GM18511 (cell line): ENCODE measurements around the gene ABL1.

Experiments used
- ATAC-seq: cut with Tn5 transposase; IDR thresholded peaks from one replicate; pipeline ENCODE4 v1.9.1; 2021; ENCODE audit warnings: mild to moderate bottlenecking, moderate library complexity; ENCODE audit not compliant: unreplicated experiment

ABL1 gene

GRCh38 chr9:130824643-130825350 is 10.3 kb upstream of the ABL1 start:
- ATAC-seq, result no peak

GRCh38 chr9:130825351-130825651 is 9.8 kb upstream of the ABL1 start:
- ATAC-seq, result no peak

- no peak for ATAC-seq
These were observed 9.2 kb upstream of the ABL1 start for GRCh38 chr9:130825809-130826208.

GRCh38 chr9:130829762-130830161 is 5.3 kb upstream of the ABL1 start:
- ATAC-seq, result no peak

- no peak for ATAC-seq
These were observed 4.8 kb upstream of the ABL1 start for GRCh38 chr9:130830231-130830760.

GRCh38 chr9:130831077-130831476 is 4.0 kb upstream of the ABL1 start:
- no peak for ATAC-seq

- ATAC-seq, result no peak
These were observed 1.7 kb upstream of the ABL1 start for GRCh38 chr9:130833031-130833990.

- peak; percentile 39 for ATAC-seq
These were observed 616 bp downstream of the ABL1 start for GRCh38 chr9:130835441-130836298.

GRCh38 chr9:130837002-130837511 is 2.0 kb downstream of the ABL1 start:
- ATAC-seq, result no peak

- ATAC-seq, result no peak
These were observed 2.6 kb downstream of the ABL1 start for GRCh38 chr9:130837643-130838042.

- ATAC-seq, result no peak
These were observed 4.4 kb downstream of the ABL1 start for GRCh38 chr9:130839132-130840111.

GRCh38 chr9:130842545-130842944 is 7.5 kb downstream of the ABL1 start:
- no peak for ATAC-seq

- ATAC-seq, result no peak
These were observed 8.2 kb downstream of the ABL1 start for GRCh38 chr9:130843049-130843908.

GRCh38 chr9:130844044-130844451 is 9.0 kb downstream of the ABL1 start:
- ATAC-seq, result no peak

- ATAC-seq, result no peak
These were observed 10.2 kb downstream of the ABL1 start for GRCh38 chr9:130845254-130845653.

GRCh38 chr9:130845901-130846481 is 10.9 kb downstream of the ABL1 start:
- no peak for ATAC-seq

- no peak for ATAC-seq
These were observed 11.6 kb downstream of the ABL1 start for GRCh38 chr9:130846487-130847305.
